Fibroblast of lung (primary cell): ENCODE data around the gene TRIB2.

Experiments used
- CTCF ChIP-seq, 2 donors: IDR thresholded peaks in 1 of 2; conservative IDR thresholded peaks in 1 of 2; 1 replicate in 1 of 2; 2 replicates in 1 of 2; pipeline ENCODE4 v1.5.1; 2011 to 2012; ENCODE audit warnings: low read length in 2 of 2, control low read depth in 1 of 2, inconsistent platforms in 1 of 2, low read depth in 1 of 2, mild to moderate bottlenecking in 1 of 2
- EZH2 ChIP-seq: IDR thresholded peaks from 2 replicates; pipeline ENCODE4 v1.5.1; 2012; ENCODE audit warnings: low read length, control low read depth, mild to moderate bottlenecking; ENCODE audit errors: missing control alignments

GRCh38 chr2:12701786-12702167 is 15.0 kb upstream of the TRIB2 start:
- TF ChIP-seq CTCF (conservative IDR thresholded peaks at IDR 0.05 in 1 of 2, IDR thresholded peaks at IDR 0.05 in 1 of 2; ENCODE audit: low read depth in 1 of 2, low read length in 2 of 2) (no peak), EZH2 (no peak)
